IPS-11a (cell line): ENCODE measurements around the gene CATSPERE.
A peak's percentile ranks its signal among the peaks of the same experiment; 100 is the strongest.

Experiments
- H3K4me3 ChIP-seq: one replicate; pipeline ENCODE4 v1.5.1; 2013; ENCODE audit warnings: low read depth, low read length, control low read depth

CATSPERE gene

DNA sequence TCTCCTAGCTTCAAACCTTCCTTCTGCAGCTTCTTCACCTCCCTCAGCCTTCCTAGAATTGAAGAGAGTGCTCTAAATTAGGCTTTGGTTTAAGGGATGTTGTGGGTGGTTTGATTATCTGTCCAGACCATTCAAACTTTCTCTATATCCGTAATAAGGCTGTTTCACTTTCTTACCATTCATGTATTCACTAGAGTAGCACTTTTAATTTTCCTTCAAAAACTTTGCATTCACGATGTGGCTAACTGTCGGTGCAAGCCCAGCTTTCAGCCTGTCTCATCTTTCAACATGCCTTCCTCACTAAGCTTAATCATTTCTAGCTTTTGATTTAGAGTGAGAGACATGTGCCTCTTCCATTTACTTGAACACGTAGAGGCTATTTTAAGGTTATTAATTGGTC, 165.6 kb downstream of the CATSPERE start:
- no peak overlapping the region for H3K4me3 ChIP-seq

DNA sequence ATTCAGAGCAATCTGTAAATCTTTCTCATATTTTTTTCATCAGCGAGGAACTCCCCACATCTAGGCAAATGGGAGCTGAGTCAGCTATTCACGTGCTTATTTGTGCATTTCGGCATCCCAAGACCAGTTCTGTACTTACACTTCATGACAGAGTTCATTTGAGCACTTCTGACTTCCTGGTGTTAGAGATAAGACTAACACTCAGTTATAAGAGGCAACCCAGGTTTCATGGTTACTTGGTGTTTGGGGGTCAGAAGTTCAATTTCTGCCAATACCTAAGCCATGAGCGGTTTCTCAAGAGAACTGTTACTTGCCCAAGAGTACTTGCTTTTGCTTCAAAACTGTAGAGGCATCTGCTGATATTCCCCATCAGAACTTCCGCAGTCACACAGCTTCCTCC, 167.7 kb downstream of the CATSPERE start:
- H3K4me3 ChIP-seq, result no peak overlapping the region

DNA sequence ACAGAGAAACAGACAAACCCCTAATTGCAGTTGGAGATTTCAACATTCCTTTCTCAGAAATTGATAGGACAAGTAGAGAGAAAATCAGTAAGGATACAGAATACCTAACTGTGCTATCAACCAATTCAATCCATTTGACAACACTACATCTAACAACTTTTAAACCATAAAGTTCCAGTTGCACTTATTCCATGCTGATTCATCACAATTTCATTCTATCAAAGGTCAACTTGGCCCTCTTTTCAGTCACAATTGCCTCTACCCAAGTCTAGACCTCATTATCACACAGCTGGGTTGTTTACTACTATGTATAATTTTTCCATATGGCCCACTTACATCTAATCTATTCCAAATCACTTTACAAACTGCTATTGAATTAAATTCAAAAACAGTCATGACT, 172.1 kb downstream of the CATSPERE start:
- H3K4me3 ChIP-seq, result no peak overlapping the region

DNA sequence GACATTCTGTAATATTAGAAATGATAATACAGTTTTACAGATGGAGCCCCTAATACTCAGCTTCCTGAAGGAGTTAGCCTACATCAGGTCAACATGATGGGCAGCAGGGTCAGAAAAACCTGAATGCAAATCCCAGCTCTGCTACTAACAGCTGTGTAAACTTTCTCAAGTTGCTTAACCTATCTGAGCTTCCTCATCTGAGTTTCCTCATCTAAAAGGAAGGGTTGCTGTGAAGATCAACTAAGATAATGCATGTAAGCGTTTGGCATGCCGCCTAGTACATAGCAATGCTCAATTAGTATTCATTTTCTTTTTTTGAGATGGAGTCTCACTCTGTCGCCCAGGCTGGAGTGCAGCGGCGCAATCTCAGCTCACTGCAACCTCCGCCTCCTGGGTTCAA, 173.5 kb downstream of the CATSPERE start:
- H3K4me3 ChIP-seq, result no peak overlapping the region

DNA sequence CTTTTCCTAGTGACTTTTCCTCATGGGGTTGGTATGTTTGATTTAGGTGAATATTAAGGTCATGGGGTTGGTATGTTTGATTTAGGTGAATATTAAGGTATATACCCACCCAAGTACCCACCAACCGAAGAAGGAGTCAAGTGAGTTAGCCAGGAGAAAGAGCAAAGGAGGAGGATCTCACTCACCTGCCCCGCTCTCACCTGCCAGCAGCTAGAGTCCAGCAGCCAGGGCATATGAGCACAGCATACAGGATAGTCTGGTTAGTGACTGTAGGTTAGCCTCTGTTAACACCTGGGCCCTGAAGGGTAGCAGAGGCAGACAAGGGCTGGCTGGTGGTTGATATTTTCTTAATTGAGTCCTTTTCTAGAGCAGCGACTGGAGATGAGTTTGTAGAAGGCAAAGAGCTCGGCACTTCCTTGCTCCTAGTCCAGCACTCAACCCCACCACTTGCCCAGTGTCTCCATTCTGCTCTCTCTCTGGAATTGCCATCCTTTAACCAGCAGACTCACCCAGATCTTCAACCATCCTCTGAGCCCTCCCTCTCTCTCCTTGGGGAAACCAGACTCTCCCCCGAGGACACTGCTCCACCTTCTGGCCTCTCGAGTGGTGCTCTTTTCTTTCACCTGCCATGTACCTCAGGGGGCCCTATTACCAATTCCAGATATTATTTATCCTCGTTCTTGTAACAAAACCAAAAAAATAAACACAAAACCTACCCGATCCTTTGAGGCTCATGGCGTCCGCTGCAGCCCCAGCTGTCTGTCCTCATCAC, 175.6 kb downstream of the CATSPERE start:
- H3K4me3 ChIP-seq, result no peak overlapping the region

DNA sequence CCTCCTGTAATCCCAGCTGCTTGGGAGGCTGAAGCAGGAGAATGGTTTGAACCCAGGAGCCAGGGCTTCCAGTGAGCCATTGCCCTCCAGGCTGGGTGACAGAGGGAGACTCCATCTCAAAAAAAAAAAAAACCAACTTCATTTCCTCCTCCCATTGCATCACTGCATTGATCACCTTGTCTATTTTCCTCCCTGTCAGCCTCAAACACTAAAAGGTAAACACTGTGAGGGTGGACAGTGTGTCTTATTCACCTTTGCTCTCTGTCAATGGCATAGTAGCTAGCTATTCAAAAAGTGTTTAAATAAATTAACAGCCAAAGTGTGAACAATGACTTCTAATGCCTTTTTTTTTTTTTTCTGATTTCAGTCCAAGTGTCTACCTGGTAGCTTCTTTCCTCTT, 178.5 kb downstream of the CATSPERE start:
- no peak overlapping the region for H3K4me3 ChIP-seq

DNA sequence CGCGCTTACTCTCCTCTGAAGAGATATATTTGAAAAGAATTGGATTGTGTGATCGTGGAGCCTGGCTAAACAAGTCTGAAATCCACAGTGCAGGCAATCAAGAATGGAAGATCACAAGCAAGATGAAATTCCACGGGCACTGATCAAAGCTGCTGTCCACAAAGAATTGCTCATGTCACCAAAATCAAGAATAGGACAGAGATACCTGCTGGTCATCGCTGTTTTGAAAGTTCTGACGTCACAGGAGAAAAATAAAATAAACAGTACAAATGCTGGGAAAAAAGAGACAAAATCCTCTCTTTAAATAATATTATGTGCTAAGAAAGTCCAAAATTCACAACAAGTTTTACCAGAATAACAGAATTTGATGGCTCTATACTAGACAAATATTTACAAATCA, 179.8 kb downstream of the CATSPERE start:
- H3K4me3 ChIP-seq, result no peak overlapping the region

DNA sequence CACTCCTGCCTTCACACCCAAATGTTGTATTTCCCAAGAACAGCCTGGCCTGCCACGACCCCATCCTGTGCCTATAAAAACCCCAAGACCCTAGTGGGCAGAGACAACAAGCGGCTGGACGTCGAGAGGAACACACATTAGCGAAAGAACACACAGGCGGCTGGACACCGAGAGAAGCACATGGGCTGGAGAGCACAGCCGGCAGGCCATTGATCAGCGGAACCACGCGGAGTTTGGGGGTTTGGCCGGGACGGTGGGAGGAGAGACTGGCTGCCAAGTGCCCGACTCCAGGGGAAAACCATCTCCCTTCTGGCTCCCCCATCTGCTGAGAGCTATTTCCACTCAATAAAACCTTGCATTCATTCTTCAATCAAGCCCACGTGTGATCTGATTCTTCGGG, 181.5 kb downstream of the CATSPERE start:
- no peak overlapping the region for H3K4me3 ChIP-seq

DNA sequence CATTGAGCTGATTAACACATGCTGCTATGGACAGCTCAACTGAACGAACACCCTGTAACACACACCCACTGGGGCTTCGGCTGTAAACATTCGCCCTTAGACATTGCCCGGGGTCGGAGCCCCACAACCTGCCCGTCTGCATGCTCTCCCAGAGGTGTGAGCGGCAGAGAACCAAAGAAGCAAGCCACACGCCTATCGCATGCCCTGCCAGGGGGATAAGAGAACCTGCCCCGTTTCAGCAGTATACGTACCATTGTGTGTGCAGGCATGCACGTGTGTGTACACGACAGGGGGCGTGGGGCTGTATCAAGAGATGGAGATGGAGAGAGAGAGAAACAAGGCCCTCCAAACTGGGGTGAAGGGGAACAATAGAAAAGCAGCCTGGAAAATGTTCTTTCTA, 181.9 kb downstream of the CATSPERE start:
- no peak overlapping the region for H3K4me3 ChIP-seq

DNA sequence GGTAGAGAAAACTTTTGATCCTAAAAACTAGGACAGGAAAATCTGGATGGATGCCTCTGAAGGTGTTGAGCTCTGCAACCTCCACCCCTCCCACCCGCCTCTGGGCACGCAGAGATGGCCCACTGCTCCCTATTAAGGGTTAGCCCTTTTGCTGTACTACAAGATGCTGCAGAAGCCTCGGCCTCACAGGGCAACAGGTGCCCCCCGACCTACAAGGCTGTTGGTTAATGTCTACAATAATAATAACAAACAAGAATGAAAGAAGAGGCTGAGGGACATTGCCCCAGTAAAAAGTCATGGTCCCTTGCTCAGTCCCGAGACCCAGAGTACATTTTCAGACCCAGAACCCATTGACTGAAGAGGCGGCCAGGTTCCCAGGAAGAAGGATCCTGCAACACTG, 184.3 kb downstream of the CATSPERE start:
- no peak overlapping the region for H3K4me3 ChIP-seq

DNA sequence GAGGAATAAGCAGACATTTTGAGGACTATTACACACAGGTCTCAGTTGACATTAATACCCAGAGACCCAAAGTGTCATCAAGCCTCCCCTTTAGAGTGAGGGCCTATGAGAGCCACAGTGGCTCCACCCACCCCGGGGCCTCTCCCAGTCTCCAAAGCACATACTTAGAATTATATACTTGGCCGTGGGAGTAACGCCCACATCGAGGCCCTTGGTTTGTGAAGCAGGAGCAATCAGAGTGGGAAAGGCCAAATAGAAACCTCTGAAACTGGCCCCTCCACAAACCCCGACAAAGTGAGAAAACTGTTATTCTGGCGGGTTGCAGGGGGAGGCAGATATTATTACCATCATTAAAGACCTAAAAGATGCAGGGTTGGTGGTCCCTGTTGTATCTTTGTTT, 184.8 kb downstream of the CATSPERE start:
- no peak overlapping the region for H3K4me3 ChIP-seq

DNA sequence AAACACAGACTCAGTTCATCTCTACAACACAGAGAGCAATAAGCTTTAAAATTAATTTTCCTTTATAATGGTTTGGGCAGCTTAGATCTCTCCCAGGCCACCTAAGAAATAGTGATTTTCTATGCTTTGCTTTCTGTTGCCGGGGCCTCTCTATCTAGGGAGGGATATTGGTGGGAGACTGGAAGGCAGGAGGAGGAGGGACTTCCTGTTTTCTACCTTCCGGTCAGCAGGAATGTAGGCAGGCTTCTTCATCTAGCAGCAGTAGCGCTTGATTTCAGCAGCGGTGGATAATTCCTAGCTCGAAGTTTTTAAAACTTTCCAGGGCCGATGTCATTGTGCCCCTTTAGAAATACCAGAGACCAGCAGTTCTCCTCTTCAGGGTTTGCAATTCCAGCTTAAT, 186.7 kb downstream of the CATSPERE start:
- H3K4me3 ChIP-seq, result no peak overlapping the region

DNA sequence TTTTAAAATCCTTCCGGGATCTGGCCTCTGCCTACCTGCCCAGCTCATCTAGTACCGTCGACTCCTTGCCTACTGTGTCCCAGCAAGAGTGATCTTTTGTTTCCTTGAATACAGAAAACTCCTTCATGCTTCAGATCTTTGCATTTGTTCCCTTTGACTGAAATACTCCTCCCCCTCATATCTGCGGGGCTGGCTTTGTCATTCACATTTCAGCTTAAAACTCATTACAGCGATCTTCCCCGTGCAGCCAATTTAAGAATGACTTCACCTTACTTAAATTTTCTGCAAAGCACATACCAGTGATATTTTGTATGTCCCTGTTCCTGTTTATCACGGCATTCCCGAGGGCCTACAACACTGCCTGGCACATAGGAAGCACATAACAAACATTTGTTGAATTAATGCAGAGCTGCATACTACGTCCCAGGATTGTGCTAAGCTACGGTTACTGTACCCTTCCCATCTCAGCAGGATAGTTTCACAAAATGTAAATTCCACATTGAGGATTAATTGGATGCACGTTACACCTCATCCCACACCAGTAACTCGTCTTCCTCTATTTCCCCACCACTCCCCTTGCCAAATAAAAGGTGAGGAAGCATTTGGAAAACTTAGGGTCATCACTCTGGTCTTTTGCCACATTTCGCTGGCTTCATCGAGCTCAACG, 191.0 kb downstream of the CATSPERE start:
- H3K4me3 ChIP-seq, result peak overlapping the region; percentile 36

DNA sequence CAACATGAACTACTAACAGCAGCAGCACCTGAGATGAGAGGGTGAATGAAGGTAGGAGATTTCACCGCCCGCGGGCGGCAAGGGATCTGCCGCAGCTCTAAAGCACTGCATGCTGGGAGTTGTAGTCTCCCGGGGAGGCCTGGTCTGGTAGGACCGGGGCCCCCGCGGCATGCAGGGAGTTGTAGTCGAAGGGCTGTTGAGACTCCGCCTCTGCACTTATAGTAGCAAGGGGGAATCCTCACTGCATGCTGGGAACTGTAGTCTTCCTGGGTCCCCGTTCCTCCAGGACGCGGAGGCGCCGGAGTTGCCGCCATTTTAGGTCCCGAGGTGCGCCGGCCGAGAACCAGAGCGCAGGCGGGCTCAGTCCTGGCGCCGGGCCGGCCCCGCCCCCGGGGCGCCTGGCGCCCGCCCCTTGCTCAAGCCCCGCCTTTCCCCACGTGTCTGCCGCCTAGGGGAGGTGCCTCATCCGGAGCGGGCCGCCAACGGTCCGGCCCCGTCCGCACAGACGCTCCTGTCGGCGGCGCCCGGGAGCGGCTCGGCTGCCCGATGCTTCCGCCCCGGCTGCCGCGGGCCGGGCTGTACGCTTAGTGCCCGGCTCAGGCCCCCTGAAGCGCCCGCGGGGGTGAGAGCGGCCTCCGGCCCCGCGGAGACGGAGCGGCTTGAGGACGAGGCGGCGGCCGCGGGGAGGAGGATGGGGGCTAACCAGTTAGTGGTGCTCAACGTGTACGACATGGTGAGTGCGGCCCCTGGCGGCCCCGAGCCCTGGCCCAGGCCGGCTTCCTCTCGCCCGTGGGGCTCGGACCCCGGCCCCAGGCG, 191.8 kb downstream of the CATSPERE start, which contains the start of gene DESI2:
DESI2 (plus strand) TSS at position 504 of the 816 bp plus-strand sequence; CDS start at position 692, 188 bp downstream.
- peak within 1 kb of the TSS; percentile 80 for H3K4me3 ChIP-seq

DNA sequence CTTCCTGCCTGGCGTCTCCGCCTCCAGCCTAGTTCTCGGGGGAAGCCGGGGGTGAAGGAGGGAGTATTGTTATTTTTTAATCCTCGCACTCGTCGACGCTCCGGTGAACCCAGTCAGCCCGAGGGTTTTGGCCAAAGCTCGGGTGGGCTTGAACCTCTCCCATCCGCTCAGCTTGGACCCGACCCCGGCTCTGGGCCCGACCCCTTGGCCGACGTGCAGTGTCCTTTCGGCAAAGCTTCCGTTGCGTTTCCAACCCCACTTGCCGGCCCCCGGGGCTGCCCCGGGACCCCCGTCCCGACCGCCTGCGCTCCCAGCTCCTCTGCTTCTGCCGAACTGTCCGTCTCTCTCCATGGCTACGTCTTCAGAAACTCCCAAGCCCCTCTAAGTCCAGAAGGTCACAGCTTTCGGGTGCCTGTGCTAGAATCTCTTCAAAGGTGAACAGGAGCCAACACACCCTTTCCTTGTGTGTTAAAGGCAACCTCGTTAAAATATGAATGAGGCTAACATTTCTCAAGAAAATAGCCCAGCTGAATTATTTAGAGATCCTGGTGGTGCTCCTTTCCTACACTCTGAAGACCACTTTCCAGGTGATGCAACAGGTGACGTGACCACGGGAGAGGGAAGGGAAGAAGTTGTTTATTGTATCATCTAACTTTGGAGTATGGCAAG, 192.5 kb downstream of the CATSPERE start:
- H3K4me3 ChIP-seq, result peak overlapping the region; percentile 80

DNA sequence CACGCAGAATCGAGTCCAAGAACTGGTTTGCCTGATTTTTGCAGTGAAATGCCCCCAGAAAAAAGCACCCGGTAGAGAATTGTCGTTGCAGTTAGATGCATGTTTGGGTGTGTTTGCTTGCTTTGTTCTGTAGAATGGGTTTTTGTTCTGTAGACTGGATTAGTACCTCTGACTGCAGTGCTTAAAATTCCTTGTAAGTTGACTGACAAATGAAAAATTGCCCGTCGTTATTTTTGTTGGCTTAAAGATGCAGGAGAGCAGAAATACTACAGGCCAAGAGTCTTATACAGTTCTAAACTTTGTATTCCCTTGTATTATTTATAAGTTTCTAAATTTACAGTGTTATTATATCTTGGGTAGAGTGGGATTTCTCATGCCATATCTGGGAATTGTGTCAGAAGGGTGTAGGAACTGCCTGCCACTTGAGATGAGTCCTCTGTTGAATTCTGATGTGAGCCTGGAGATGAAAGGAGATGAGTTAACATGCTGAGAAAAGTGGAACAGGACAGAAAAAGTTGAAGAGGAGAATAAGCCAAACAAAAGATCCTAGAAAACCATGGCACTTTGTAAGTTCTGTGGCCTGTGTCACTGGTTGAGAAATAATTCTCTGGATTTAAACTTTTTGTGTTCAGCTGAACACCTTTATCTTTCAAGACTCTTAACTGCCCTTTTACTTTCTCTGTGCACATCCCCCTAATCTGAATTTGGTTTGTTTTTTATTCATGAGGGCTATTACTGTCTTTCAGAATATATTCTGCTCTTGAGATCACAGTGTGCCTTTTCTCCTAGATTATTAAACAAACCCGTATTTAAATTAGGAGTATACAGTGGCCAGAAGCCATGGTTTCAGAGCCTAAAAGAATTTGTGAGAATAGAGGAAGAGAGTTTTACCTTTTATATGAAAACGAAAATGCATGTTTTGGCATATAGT, 193.3 kb downstream of the CATSPERE start:
- H3K4me3 ChIP-seq, result peak overlapping the region; percentile 80

DNA sequence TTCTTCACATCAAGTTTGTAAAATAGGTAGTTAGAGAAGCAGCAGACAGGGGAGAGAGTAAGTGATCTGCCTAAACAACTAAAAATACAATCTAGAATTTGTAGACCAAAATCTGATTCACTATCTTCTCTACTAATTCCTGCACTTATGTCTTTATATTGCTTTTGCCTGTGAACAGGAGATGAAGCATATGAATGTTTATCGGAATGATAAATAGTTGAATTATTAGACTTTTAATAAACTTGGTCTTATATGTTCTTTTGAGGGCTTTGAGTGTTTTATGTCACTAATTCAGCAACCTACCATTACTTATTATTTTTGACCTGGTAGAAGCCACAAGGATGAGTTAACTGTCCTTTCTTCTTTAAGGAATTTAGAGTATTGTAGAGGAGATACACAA, 194.1 kb downstream of the CATSPERE start:
- H3K4me3 ChIP-seq, result peak overlapping the region; percentile 80

DNA sequence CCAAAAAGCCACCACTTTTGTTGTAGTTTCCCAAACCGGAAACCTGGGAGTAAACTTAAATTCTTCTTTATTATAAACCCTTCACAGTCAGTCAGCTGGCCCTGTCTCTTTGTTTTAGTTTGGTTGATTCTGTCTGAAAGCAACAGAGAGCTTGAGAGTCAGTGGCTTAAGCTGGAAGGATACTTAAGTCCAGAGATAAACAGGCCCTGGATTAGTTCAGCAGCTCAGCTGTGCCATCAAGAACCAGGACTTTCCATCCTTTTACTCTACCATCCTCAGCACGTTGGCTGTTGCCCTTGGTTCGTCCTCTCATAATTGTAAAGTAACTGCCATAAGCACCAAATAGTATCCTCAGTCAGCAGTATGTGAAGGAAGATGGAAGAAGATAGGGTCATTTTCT, 196.3 kb downstream of the CATSPERE start:
- H3K4me3 ChIP-seq, result no peak overlapping the region

DNA sequence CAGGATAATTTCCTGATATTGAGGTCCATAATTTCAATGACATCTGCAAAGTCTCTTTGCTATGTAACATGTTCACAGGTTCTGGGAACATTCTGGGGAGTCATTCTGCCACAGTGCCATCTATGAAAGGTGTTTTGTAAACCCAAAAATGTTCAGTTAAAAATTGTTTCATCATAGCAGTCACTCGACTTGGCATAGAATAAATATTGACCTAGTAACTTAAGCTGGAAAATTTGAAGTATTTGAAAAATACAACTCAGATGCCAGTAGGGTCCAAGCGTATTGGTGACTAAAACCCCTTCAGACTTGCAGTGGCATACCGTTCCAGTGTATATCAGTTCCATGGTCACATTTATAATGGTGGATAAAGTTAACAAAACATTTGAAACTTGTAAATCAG, 198.6 kb downstream of the CATSPERE start:
- H3K4me3 ChIP-seq, result no peak overlapping the region

DNA sequence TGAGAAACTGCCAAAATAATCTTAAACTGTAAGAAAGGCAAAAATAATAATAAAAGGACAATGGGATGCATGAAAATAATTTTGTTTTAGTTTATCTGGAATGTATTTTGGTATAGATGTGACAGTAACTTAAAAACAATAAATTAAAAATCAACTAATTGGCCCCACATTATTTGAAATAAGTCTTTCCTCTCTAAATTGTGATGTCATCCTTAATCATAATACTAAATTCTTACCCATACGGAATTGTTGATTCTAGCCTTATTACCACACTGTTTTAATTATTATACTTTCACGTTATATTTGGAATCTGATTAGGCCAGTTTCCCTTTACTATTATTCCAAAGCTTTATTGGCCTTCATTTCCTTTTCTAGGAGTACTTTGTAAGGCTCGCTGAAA, 199.5 kb downstream of the CATSPERE start:
- no peak overlapping the region for H3K4me3 ChIP-seq
